ENCODE data around the gene PPP1R11.
A peak's percentile ranks its signal among the peaks of the same experiment; 100 is the strongest.
"Not testable (repeated sequence)": the region's sequence is repeated elsewhere in the genome, so short reads cannot be mapped to it uniquely, and the experiment has no call there.

PPP1R11 gene

GRCh38 chr6:30097902-30098768, 31.1 kb downstream of the PPP1R11 start:
- DNase-seq (ENCODE audit: low read depth), result no peak

- no peak for DNase-seq (ENCODE audit: low read depth)
Observed at GRCh38 chr6:30100154-30100553, 33.2 kb downstream of the PPP1R11 start.

DNA sequence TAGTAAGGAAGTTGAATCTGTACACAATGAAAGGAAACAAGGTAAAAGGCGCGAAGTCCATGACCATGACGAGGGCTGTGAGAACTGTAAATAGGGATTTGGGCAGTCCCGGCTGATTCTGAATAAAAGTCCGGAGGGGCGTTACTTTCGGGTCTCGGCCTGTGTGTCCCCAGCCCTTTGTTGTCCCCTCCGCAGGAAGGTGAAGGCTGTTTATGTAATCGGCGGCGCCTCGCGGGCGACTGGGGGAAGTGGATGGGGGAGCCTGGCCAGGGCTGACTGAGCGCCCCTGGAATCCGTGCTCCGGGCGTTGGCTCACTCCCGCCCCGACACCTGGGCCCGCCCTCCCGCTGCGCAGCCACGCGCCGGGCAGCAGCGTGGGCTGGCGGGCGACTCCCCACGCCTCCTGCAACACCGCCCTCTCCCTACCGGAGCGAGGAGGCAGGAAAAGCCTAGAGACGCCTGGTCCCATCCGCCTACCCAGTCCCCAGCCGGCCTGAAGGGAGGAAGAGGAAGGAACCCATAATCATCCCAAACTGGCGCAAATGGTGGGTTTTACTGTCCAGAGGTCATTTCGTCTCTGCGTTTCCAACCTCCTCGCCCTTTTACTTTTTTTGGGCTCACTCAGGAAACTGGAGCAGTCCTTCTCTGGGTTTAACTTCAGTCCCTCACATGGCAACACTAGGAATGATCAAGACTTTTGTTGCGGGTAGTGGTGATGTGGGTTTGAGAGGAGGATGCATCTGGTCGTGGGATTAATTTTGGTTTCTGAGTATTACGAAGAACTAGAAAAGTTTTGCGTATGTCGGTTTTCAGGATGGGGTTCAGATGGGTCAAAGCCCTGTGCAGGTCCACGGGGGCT, 33.8 kb downstream of the PPP1R11 start:
- DNase-seq (ENCODE audit: low read depth), result no peak

GRCh38 chr6:30101444-30102413, 34.7 kb downstream of the PPP1R11 start:
- peak; percentile 64 for DNase-seq (ENCODE audit: low read depth)

DNA sequence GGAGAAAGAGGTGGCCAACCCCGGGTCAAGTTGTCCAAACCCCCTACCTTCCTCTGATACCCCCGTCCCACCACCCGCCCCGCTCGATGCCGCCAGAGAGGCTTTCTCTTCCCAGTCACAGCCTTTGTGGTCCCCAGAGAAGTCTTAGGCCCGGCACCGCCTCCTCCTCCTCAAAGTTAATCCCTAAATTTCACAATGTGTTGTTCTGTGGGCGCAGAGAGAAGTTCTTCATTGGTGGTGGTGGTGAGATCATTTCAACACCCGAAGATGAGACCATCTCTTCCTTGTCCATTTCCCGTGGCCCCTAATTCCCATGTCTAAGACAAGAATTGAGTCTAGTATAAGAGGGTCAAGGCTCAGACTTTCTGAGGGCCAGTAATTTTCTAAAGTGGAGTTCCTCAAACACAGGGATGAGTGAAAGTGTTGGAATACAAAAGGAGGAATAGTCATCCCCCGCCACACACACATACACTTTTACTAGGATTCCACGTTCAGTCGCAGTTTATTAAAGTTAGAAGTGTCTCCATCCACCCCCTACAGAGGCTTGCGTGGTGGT, 35.5 kb downstream of the PPP1R11 start:
- peak; percentile 13 for DNase-seq (ENCODE audit: low read depth)

- DNase-seq (ENCODE audit: low read depth), result peak; percentile 74
Observed at GRCh38 chr6:30102970-30103871, 36.2 kb downstream of the PPP1R11 start.

DNA sequence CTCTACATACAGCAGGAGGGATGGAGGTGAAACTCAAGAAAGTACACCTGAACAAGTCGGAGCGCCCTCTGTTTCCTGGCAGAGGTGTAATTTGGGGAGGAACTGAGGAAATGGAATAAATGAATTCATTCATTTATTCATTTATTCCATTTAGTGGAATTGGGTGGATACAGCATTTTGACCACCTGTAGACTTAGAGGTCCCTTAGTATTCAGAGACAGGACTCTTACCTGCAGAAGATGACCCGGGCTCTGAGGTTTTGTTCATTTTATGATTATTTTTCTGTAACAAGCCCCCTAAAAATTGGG, 36.8 kb downstream of the PPP1R11 start:
- DNase-seq (ENCODE audit: low read depth), result no peak

GRCh38 chr6:30104661-30105060, 37.7 kb downstream of the PPP1R11 start:
- no peak for DNase-seq (ENCODE audit: low read depth)

GRCh38 chr6:30111266-30111856, 44.4 kb downstream of the PPP1R11 start:
- no peak for DNase-seq (ENCODE audit: low read depth)

DNA sequence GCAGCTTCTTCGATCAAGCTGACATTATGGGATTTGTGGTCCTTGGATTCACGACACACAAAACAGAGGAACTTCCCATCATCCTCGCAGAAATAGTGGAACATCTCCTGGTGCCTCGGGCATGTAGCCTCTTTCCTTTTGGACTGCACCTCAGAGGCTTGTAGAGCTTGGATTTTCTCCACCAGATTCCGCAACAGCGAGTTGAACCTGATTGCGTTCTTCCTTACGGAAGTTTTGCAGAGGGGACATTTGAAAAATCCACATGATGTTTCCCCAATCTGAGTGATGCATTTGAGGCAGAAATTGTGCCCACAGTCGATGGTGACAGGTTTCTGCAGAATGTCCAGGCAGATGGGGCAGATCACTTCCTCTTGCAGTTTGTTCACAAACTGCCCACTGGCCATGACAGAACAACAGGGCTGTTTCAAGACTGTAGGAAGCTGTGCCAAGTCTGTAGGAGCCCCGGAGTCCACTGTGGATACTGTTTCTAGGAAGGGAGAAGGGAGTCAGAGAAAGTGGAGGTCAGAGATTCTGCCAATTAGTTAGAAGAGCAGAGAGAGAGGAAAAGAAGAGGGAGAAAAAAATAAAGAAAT, 45.5 kb downstream of the PPP1R11 start:
- no peak for DNase-seq (ENCODE audit: low read depth)

GRCh38 chr6:30113003-30113759, 46.2 kb downstream of the PPP1R11 start, which contains the start of gene TRIM31:
TSS of gene TRIM31 (minus strand) at chr6:30113090. CDS start at chr6:30112805, 285 bp downstream.
- DNase-seq (ENCODE audit: low read depth), result no peak

GRCh38 chr6:30113841-30114240, 46.8 kb downstream of the PPP1R11 start:
- no peak for DNase-seq (ENCODE audit: low read depth)

DNA sequence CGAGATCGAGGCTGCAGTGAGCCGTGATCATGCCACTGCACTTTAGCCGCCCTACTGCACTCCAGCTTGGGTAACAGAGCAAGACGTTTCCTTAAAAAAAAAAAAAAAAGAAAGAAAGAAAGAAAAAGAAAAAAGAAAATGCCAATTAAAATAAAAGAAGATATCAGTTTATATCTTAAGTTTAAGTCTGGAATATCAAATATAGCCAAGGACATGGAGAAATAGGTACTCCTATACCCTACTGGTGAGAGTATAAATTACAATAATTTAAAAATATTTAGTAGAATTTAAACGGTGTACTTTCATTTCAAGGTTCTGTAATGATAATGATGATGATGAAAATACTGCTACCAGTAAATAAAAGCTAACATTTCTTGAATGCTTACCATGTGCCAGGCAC, 49.7 kb downstream of the PPP1R11 start:
- no peak for DNase-seq (ENCODE audit: low read depth)

DNA sequence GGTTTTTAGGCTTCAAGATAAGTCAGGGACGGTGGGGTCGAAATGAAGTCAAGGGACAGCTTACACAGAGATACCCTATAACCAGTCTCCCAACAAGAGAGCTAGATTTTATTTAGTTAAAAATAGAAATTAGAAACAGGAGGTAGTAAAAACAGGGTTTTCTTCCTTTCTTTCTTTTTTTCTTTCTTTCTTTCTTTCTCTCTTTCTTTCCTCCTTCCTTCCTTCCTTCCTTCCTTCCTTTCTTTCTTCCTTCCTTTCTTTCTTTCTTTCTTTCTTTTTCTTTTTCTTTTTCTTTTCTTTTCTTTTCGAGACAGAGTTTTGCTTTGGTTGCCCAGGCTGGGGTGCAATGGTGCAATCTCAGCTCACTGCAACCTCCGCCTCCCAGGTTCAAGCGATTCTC, 51.7 kb downstream of the PPP1R11 start:
- DNase-seq (ENCODE audit: low read depth), result not testable (repeated sequence)
